Aorta (tissue), 5 donors: ENCODE measurements around the gene ANO3. TPM values are rescaled to one million over a fixed set of nuclear protein-coding genes. Genes with fewer than 3 reads are reported as not detected.

Source experiments
- ATAC-seq: fragments of 200-7000 bp; cut with Tn5 transposase; one replicate; pipeline ENCODE4 v1.9.1; 2022; ENCODE audit warnings: moderate library complexity; ENCODE audit not compliant: low FRiP score
- DNase-seq, 2 donors: peaks; one replicate each; pipeline ENCODE4 v3.0.0-alpha.2; 2020
- H3K27ac ChIP-seq, 2 donors: one replicate each; pipeline ENCODE4 v1.5.1; 2013; ENCODE audit warnings: low read length in 2 of 2, mild to moderate bottlenecking in 2 of 2, moderate library complexity in 2 of 2, control low read depth in 1 of 2, inconsistent platforms in 1 of 2, low read depth in 1 of 2
- H3K27me3 ChIP-seq, 2 donors: one replicate each; pipeline ENCODE4 v1.6.1; 2013; ENCODE audit warnings: control low read depth in 1 of 2, low read length in 1 of 2, mild to moderate bottlenecking in 1 of 2, moderate library complexity in 1 of 2; ENCODE audit not compliant: insufficient read depth in 2 of 2, control insufficient read depth in 1 of 2
- H3K36me3 ChIP-seq, 2 donors: one replicate each; pipeline ENCODE4 v1.6.1; 2013; ENCODE audit warnings: control low read depth in 1 of 2, low read length in 1 of 2, mild to moderate bottlenecking in 1 of 2; ENCODE audit not compliant: insufficient read depth in 2 of 2, control insufficient read depth in 1 of 2
- H3K4me1 ChIP-seq, 2 donors: one replicate each; pipeline ENCODE4 v1.6.1; 2013; ENCODE audit warnings: low read length in 2 of 2, control low read depth in 1 of 2, mild to moderate bottlenecking in 1 of 2, moderate library complexity in 1 of 2; ENCODE audit not compliant: insufficient read depth in 2 of 2, control insufficient read depth in 1 of 2
- H3K4me3 ChIP-seq, 2 donors: one replicate each; pipeline ENCODE4 v1.5.1; 2013; ENCODE audit warnings: low read length in 2 of 2, control low read depth in 1 of 2, mild to moderate bottlenecking in 1 of 2
- H3K9me3 ChIP-seq: one replicate; pipeline ENCODE4 v1.6.1; 2013; ENCODE audit warnings: mild to moderate bottlenecking, low read length; ENCODE audit not compliant: control insufficient read depth
- WGBS, 2 donors: extraction: QIAGEN DNeasy Blood & Tissue Kit; methylation state at CpG; one replicate each; pipeline ENCODE4 v1.1.7; 2013; 5-methylcytosine and 5-hydroxymethylcytosine counted together
- intact Hi-C, 2 donors: fragments of 100-400 bp; cut with DNase I; formaldehyde crosslinking; loops; one replicate each; pipeline versions ENCODE4 v1.14.2 to v1.15.0; 2022
- polyA plus RNA-seq, 2 donors: library from polyadenylated mRNA; stranded (reverse); fragments of 200-250 nt; gene quantifications; one replicate each; pipeline ENCODE4 v1.2.3, GENCODE V29; 2013
- total RNA-seq, 2 donors: library from RNA; stranded (reverse); fragmentation: NEBNext Ultra II Directional; extraction: Animal tissue kit (Norgen Biotek cat#: 25700); gene quantifications; one replicate each; pipeline ENCODE4 v1.2.1, GENCODE V29; 2021
- donor health status: healthy with polysubstance abuse.
- donor health status: Bipolar disorder and iron deficiency.
- donor health status: DM: no; HTN: no; CAD: no.
- donor health status: DM: no; HTN: no; CAD: no.
- donor health status: DM: yes; HTN: yes; CAD: no.

ANO3 gene
- total and polyA plus RNA-seq, 4 donors, result 0.13 to 1.6 (median 0.83) TPM

DNA sequence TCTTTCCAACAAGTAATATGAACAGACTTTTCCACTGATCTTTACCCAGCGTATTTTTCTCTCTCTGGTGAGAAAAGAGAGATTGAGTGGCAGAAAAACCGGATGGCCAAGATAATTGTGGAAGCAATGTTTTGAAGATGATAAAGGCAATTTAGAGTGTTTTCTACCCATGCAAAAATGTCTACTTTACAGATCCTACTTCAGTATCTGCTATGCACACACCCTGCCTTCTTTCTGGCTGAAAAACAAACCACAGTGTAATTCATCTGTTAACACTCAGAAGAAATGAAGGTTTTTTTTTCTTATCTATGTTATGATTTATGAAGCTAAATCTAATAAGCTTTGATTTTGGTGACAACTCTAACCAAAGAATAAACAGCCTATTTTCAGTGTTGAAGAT is 333.1 kb downstream of the ANO3 start:
- Histone ChIP-seq H3K9me3 (no peaks in the 10 kb centered on the region), H3K4me3 (no peak overlapping the region), H3K27ac (no peak overlapping the region), H3K27me3 (no peaks in the 10 kb centered on the region), H3K36me3 (no peaks in the 10 kb centered on the region), H3K4me1 (no peaks in the 10 kb centered on the region)
- intact Hi-C loops, result no loop called here
- ATAC-seq (no peak), DNase-seq (no peak)
- 49 to 53% methylated on average over 2 of the region's 2 CpGs for WGBS, 2 donors

DNA sequence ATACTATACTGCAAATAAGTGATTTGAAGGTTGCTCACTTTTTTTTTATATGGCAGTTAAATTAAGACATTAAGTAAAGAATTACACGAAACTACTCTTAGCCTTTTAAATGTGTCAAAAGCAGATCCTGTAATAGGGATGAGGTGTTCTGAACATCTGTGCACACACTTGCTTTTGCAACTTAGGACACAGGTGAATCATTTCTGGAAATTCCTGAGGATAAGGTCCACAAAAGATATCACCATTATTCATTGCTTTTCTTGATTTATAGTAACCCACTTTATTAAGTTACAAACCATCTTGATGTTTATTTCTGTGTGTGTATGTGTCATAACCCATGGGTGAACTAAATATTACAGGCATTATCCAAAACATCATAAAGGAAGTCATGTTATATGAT is 334.0 kb downstream of the ANO3 start:
- Histone ChIP-seq H3K4me1 (no peaks in the 10 kb centered on the region), H3K9me3 (no peaks in the 10 kb centered on the region), H3K27ac (no peak overlapping the region), H3K27me3 (no peaks in the 10 kb centered on the region), H3K36me3 (no peaks in the 10 kb centered on the region), H3K4me3 (no peak overlapping the region)
- no peak for DNase-seq
- no peak for ATAC-seq
- intact Hi-C loops, result no loop called here
- WGBS, 2 donors, result 76 to 78% methylated on average over 1 of the region's 1 CpG

- H3K27me3 ChIP-seq, result no peaks in the 10 kb centered on the region
- intact Hi-C loops, result no loop called here
- ATAC-seq, result no peak
- 80 to 86% methylated on average over 2 of the region's 2 CpGs for WGBS, 2 donors
- H3K27ac ChIP-seq, result no peak overlapping the region
- no peaks in the 10 kb centered on the region for H3K36me3 ChIP-seq
- H3K4me1 ChIP-seq, result no peaks in the 10 kb centered on the region
- no peak overlapping the region for H3K4me3 ChIP-seq
- H3K9me3 ChIP-seq, result no peaks in the 10 kb centered on the region
- no peak for DNase-seq
Observed at GRCh38 chr11:26675233-26675928, 343.5 kb downstream of the ANO3 start.

DNA sequence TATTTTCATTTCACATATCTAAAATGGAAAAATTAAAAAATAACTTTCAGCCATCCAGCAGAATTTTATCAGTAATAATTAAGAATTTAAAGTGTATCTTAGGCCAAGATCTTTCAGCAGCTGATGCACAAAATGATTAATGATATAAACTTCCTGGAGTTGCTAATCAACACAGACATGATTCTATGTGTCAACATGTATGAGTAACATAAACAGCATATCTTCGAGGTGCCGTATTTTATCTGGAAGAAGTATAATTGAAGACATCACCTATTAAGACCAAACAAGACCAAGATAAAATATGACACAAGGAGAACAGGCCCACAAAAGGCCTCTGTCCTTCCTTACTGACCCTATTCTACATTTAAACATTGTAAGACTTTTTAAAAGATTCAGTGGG is 344.7 kb downstream of the ANO3 start:
- H3K4me3 ChIP-seq, result no peak overlapping the region
- WGBS, 2 donors, result 60% methylated on average over 2 of the region's 2 CpGs
- DNase-seq (no peak), ATAC-seq (no peak)
- H3K4me1 ChIP-seq, result no peaks in the 10 kb centered on the region
- H3K27me3 ChIP-seq, result no peaks in the 10 kb centered on the region
- H3K36me3 ChIP-seq, result no peaks in the 10 kb centered on the region
- no peak overlapping the region for H3K27ac ChIP-seq
- intact Hi-C loops, result no loop called here
- H3K9me3 ChIP-seq, result no peaks in the 10 kb centered on the region

- no peaks in the 10 kb centered on the region for H3K27me3 ChIP-seq
- DNase-seq, result no peak
- ATAC-seq, result no peak
- H3K4me3 ChIP-seq, result no peak overlapping the region
- H3K27ac ChIP-seq, result no peak overlapping the region
- no peaks in the 10 kb centered on the region for H3K36me3 ChIP-seq
- no peaks in the 10 kb centered on the region for H3K4me1 ChIP-seq
- intact Hi-C loops, result no loop called here
- no peaks in the 10 kb centered on the region for H3K9me3 ChIP-seq
Observed at GRCh38 chr11:26677566-26677965, 345.6 kb downstream of the ANO3 start.

GRCh38 chr11:26687351-26687750 is 355.4 kb downstream of the ANO3 start:
- 90 to 91% methylated on average over 1 of the region's 1 CpG for WGBS, 2 donors
- H3K4me1 ChIP-seq, result no peaks in the 10 kb centered on the region
- no peak for ATAC-seq
- DNase-seq, result no peak
- no peaks in the 10 kb centered on the region for H3K9me3 ChIP-seq
- H3K36me3 ChIP-seq, result no peaks in the 10 kb centered on the region
- intact Hi-C loops, result no loop called here
- H3K27ac ChIP-seq, result no peak overlapping the region
- no peaks in the 10 kb centered on the region for H3K27me3 ChIP-seq
- no peak overlapping the region for H3K4me3 ChIP-seq

GRCh38 chr11:26688701-26689100 is 356.8 kb downstream of the ANO3 start:
- H3K9me3 ChIP-seq, result no peaks in the 10 kb centered on the region
- 90 to 92% methylated on average over 4 of the region's 4 CpGs for WGBS, 2 donors
- intact Hi-C loops, result no loop called here

DNA sequence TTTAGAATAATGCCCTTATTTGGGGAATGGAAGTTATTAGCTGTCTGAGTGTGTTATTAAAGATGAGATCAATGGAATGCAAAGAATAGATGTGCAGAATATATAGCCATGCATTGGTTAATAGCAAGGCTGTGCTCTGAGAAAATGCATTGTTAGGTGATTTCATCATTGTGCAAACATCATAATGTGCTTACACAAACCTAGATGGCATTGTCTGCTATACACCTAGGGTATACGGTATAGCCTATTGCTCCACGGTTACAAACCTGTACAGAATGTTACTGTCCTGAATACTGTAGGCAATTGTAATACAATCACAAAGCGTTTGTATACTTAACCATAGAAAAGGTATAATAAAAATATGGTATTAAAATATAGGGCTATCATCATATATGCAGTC is 364.4 kb downstream of the ANO3 start:
- ATAC-seq (no peak), DNase-seq (no peak)
- intact Hi-C loops, result no loop called here
- H3K4me1 ChIP-seq, result no peaks in the 10 kb centered on the region
- H3K4me3 ChIP-seq, result no peak overlapping the region
- H3K27me3 ChIP-seq, result no peaks in the 10 kb centered on the region
- no peaks in the 10 kb centered on the region for H3K9me3 ChIP-seq
- no peak overlapping the region for H3K27ac ChIP-seq
- H3K36me3 ChIP-seq, result no peaks in the 10 kb centered on the region
- WGBS, 2 donors, result 78 to 85% methylated on average over 3 of the region's 3 CpGs

More at GRCh38 chr11:26688701-26689100, 356.8 kb downstream of the ANO3 start:
- Histone ChIP-seq H3K4me1 (no peaks in the 10 kb centered on the region), H3K4me3 (no peak overlapping the region), H3K27ac (no peak overlapping the region), H3K27me3 (no peaks in the 10 kb centered on the region), H3K36me3 (no peaks in the 10 kb centered on the region)
- no peak for DNase-seq
- no peak for ATAC-seq

GRCh38 chr11:26698224-26698623 is 366.3 kb downstream of the ANO3 start:
- WGBS, 2 donors, result 94 to 98% methylated on average over 2 of the region's 2 CpGs

More at GRCh38 chr11:26698224-26698623, 366.3 kb downstream of the ANO3 start:
- Histone ChIP-seq H3K4me1 (no peaks in the 10 kb centered on the region), H3K27me3 (no peaks in the 10 kb centered on the region), H3K36me3 (no peaks in the 10 kb centered on the region), H3K4me3 (no peak overlapping the region), H3K27ac (no peak overlapping the region), H3K9me3 (no peaks in the 10 kb centered on the region)
- intact Hi-C loops, result no loop called here
- DNase-seq (no peak), ATAC-seq (no peak)
